HUDEP-2 (cell line): Measurements from ENCODE around the gene SNN.
A peak's percentile ranks its signal among the peaks of the same experiment; 100 is the strongest.

Experiments used
- DNase-seq, 76 experiments: peaks; one replicate each; lab custom pipeline; 2025; ENCODE audit not compliant: unreplicated experiment in 76 of 76; lab: John Stamatoyannopoulos, UW

Gene SNN

GRCh38 chr16:11696266-11697012 lies 28.2 kb downstream of the SNN start:
- no peak for DNase-seq

- DNase-seq, result no peak
These were observed 29.1 kb downstream of the SNN start for GRCh38 chr16:11697319-11697718.

GRCh38 chr16:11698271-11698689 lies 30.0 kb downstream of the SNN start:
- peak in 1 of 76 experiments; percentile 14 for DNase-seq

- no peak for DNase-seq
These were observed 31.1 kb downstream of the SNN start for GRCh38 chr16:11699234-11699894.

- no peak for DNase-seq
These were observed 32.2 kb downstream of the SNN start for GRCh38 chr16:11700264-11701029.

- no peak for DNase-seq
These were observed 37.2 kb downstream of the SNN start for GRCh38 chr16:11705311-11706025.

GRCh38 chr16:11706180-11706742 lies 38.0 kb downstream of the SNN start:
- no peak for DNase-seq

GRCh38 chr16:11707679-11708197 lies 39.5 kb downstream of the SNN start:
- DNase-seq, result no peak

GRCh38 chr16:11708421-11708820 lies 40.2 kb downstream of the SNN start:
- DNase-seq, result no peak

- DNase-seq, result no peak
These were observed 43.4 kb downstream of the SNN start for GRCh38 chr16:11711662-11712061.

- no peak for DNase-seq
These were observed 43.9 kb downstream of the SNN start for GRCh38 chr16:11712122-11712521.

GRCh38 chr16:11715246-11715947 lies 47.1 kb downstream of the SNN start:
- DNase-seq, result no peak

GRCh38 chr16:11716336-11716735 lies 48.1 kb downstream of the SNN start:
- DNase-seq, result no peak

GRCh38 chr16:11717811-11718210 lies 49.6 kb downstream of the SNN start:
- no peak for DNase-seq

- DNase-seq, result no peak
These were observed 50.9 kb downstream of the SNN start for GRCh38 chr16:11719171-11719570.

- DNase-seq, result no peak
These were observed 51.5 kb downstream of the SNN start for GRCh38 chr16:11719762-11720161.

- DNase-seq, result no peak
These were observed 53.7 kb downstream of the SNN start for GRCh38 chr16:11721781-11722467.

- DNase-seq, result no peak
These were observed 54.2 kb downstream of the SNN start for GRCh38 chr16:11722468-11722808.

- no peak for DNase-seq
These were observed 57.2 kb downstream of the SNN start for GRCh38 chr16:11725457-11725856.
